Effector memory CD8-positive, alpha-beta T cell (primary cell): ENCODE results near the gene TFRC.
"Not testable (repeated sequence)": the region's sequence is repeated elsewhere in the genome, so short reads cannot be mapped to it uniquely, and the experiment has no call there.

ENCODE experiments used
- ATAC-seq: fragments of 150-1000 bp; cut with Tn5 transposase; replicated peaks from 2 replicates; pipeline ENCODE4 v1.10.0; 2021; ENCODE audit warnings: mild to moderate bottlenecking, moderate library complexity
- DNase-seq, 3 experiments: peaks; one replicate each; pipeline ENCODE4 v3.0.0; 2021
- H3K27ac Mint-ChIP-seq, 2 donors: one replicate each; pipeline ENCODE4 v1.8.0; 2022; ENCODE audit warnings: mild to moderate bottlenecking in 2 of 2, mixed read lengths in 2 of 2, moderate library complexity in 2 of 2
- H3K27me3 Mint-ChIP-seq, 2 donors: one replicate each; pipeline ENCODE4 v1.8.0; 2022; ENCODE audit warnings: mixed read lengths in 2 of 2
- H3K36me3 Mint-ChIP-seq: one replicate; pipeline ENCODE4 v1.8.0; 2022; ENCODE audit warnings: mild to moderate bottlenecking, moderate library complexity, mixed read lengths; ENCODE audit not compliant: insufficient read depth
- H3K4me1 Mint-ChIP-seq, 2 donors: one replicate each; pipeline ENCODE4 v1.8.0; 2022; ENCODE audit warnings: low read depth in 2 of 2, mixed read lengths in 2 of 2
- H3K4me3 Mint-ChIP-seq, 2 donors: one replicate each; pipeline ENCODE4 v1.8.0; 2022; ENCODE audit warnings: mild to moderate bottlenecking in 2 of 2, mixed read lengths in 2 of 2, moderate library complexity in 2 of 2
- H3K9me3 Mint-ChIP-seq, 2 donors: one replicate each; pipeline ENCODE4 v1.8.0; 2022; ENCODE audit warnings: mixed read lengths in 2 of 2

TFRC gene

DNA sequence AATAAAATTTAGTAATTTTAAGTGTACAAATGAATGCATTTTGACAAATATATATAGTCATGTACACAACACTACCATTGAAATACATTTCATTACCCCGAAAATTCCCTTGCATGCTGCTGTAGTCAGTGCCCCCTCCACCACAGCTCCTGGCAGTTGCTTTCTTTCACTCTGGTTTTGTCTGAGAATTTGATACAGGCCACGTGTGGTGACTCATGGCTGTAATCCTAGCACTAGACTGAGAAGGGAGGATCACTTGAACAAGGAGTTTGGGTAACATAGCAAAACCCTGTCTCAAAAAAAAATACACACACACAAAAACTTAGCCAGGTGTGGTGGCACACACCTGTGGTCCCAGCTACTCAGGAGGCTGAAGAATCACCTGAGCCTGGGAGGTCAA lies 65.4 kb downstream of the TFRC start:
- H3K27ac Mint-ChIP-seq = no peak overlapping the region
- no peak for ATAC-seq
- no peaks in the 10 kb centered on the region for H3K36me3 Mint-ChIP-seq
- no peak overlapping the region for H3K4me3 Mint-ChIP-seq
- H3K9me3 Mint-ChIP-seq = no peaks in the 10 kb centered on the region
- no peak for DNase-seq
- peaks cover 0 to 3% of the 10 kb centered on the region in 2 donors for H3K4me1 Mint-ChIP-seq
- no peaks in the 10 kb centered on the region for H3K27me3 Mint-ChIP-seq

- no peak overlapping the region for H3K27ac Mint-ChIP-seq
- no peaks in the 10 kb centered on the region for H3K36me3 Mint-ChIP-seq
- no peaks in the 10 kb centered on the region for H3K9me3 Mint-ChIP-seq
- no peak for DNase-seq
- no peaks in the 10 kb centered on the region for H3K27me3 Mint-ChIP-seq
- no peak overlapping the region for H3K4me3 Mint-ChIP-seq
- H3K4me1 Mint-ChIP-seq = peaks cover 0 to 3% of the 10 kb centered on the region in 2 donors
- no peak for ATAC-seq
Observed at GRCh38 chr3:196016059-196016458, 65.8 kb downstream of the TFRC start.

- H3K36me3 Mint-ChIP-seq = no peaks in the 10 kb centered on the region
- H3K27ac Mint-ChIP-seq = no peak overlapping the region
- peaks cover 0 to 3% of the 10 kb centered on the region in 2 donors for H3K4me1 Mint-ChIP-seq
- no peaks in the 10 kb centered on the region for H3K9me3 Mint-ChIP-seq
- DNase-seq = no peak
- ATAC-seq = no peak
- H3K27me3 Mint-ChIP-seq = peaks cover 0 to 13% of the 10 kb centered on the region in 2 donors
- H3K4me3 Mint-ChIP-seq = no peak overlapping the region
Observed at GRCh38 chr3:196013587-196014487, 68.1 kb downstream of the TFRC start.

DNA sequence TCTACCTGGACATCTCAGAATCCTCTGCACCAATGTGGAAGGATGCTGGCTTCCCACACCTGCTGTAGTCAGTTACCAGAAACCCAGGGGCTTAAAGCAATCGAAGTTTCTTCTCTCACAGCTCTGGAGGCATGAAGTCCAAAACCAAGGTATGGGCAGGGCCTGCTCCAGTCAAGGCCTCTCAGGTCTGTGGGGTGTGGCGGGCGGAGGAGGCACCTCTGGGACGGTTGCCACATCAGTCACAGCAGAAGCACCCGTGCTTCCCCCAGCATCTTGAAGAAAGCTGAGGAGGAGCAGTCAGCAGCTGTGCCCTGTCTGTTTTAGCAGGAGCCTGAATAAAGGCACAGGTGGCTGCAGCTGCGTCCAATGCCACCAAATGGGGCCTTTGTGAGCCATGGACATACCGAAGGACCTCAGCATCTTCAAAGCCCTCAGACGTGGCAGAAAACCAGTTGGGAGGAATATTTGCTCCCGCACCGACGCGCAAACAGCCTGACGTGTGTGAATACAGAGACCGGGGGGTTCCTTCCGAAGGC lies 68.9 kb downstream of the TFRC start:
- Mint-ChIP-seq H3K36me3 (no peaks in the 10 kb centered on the region), H3K9me3 (no peaks in the 10 kb centered on the region), H3K27ac (no peak overlapping the region), H3K4me3 (no peak overlapping the region), H3K4me1 (peaks cover 0 to 3% of the 10 kb centered on the region in 2 donors), H3K27me3 (peaks cover 3 to 17% of the 10 kb centered on the region in 2 donors)
- no peak for ATAC-seq
- no peak for DNase-seq

DNA sequence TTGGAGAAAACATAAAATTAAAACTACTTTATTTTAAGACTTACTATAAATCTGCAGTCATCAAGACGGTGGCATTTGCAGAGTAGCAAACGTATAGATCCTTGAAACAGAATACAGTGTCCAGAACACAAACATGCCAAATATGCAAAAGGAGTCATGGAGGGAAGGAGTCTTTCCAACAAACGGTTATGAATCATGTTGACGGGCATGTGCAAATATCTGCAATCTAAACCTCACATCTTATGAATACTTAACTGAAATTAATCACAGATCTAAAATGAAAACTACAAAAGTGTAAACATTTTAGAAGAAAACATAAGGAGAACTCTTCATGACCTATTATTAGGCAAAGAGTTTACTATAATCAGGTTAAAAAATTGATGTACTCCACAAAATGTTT lies 69.4 kb downstream of the TFRC start:
- ATAC-seq (no peak), DNase-seq (no peak)
- peaks cover 8 to 21% of the 10 kb centered on the region in 2 donors for H3K27me3 Mint-ChIP-seq
- H3K36me3 Mint-ChIP-seq = no peaks in the 10 kb centered on the region
- peaks cover 0 to 3% of the 10 kb centered on the region in 2 donors for H3K4me1 Mint-ChIP-seq
- no peak overlapping the region for H3K4me3 Mint-ChIP-seq
- no peaks in the 10 kb centered on the region for H3K9me3 Mint-ChIP-seq
- H3K27ac Mint-ChIP-seq = no peak overlapping the region

DNA sequence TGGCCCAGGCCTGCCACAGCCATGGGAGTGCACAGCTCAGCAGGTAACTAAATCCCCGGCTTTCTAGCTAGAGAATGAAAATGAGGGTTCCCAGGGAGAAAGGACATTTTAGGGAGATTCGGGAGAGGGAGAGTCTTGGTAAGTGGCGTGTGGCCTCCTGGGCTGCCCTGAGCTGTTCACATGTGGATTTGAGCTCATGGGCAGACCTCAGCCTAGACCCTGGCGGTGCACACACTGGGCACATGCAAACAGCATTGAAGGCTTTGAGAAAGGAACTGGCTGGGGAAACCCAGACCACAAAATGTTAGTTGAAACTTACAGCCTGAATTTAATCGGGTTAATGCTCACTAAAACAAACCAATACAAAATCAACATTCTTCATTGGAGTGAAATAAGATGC lies 72.4 kb downstream of the TFRC start:
- no peaks in the 10 kb centered on the region for H3K36me3 Mint-ChIP-seq
- no peaks in the 10 kb centered on the region for H3K9me3 Mint-ChIP-seq
- peaks cover 0 to 3% of the 10 kb centered on the region in 2 donors for H3K4me1 Mint-ChIP-seq
- DNase-seq = no peak
- H3K4me3 Mint-ChIP-seq = no peak overlapping the region
- ATAC-seq = no peak
- H3K27me3 Mint-ChIP-seq = peaks cover 10 to 21% of the 10 kb centered on the region in 2 donors
- H3K27ac Mint-ChIP-seq = no peak overlapping the region

GRCh38 chr3:196008929-196009328 lies 73.0 kb downstream of the TFRC start:
- ATAC-seq = no peak
- H3K27ac Mint-ChIP-seq = no peak overlapping the region
- no peak for DNase-seq
- peaks cover 10 to 21% of the 10 kb centered on the region in 2 donors for H3K27me3 Mint-ChIP-seq
- no peak overlapping the region for H3K4me3 Mint-ChIP-seq
- no peaks in the 10 kb centered on the region for H3K9me3 Mint-ChIP-seq
- no peaks in the 10 kb centered on the region for H3K36me3 Mint-ChIP-seq
- H3K4me1 Mint-ChIP-seq = peaks cover 0 to 3% of the 10 kb centered on the region in 2 donors

- H3K9me3 Mint-ChIP-seq = no peaks in the 10 kb centered on the region
- no peak overlapping the region for H3K27ac Mint-ChIP-seq
- no peaks in the 10 kb centered on the region for H3K36me3 Mint-ChIP-seq
- ATAC-seq = no peak
- H3K27me3 Mint-ChIP-seq = peaks cover 10 to 21% of the 10 kb centered on the region in 2 donors
- H3K4me1 Mint-ChIP-seq = no peaks in the 10 kb centered on the region
- H3K4me3 Mint-ChIP-seq = no peak overlapping the region
- DNase-seq = no peak
Observed at GRCh38 chr3:196008387-196008786, 73.5 kb downstream of the TFRC start.

- Mint-ChIP-seq H3K4me3 (no peak overlapping the region), H3K27ac (no peak overlapping the region), H3K27me3 (peaks cover 10 to 21% of the 10 kb centered on the region in 2 donors), H3K9me3 (no peaks in the 10 kb centered on the region), H3K4me1 (no peaks in the 10 kb centered on the region), H3K36me3 (no peaks in the 10 kb centered on the region)
- DNase-seq (no peak), ATAC-seq (no peak)
Observed at GRCh38 chr3:196007744-196008335, 74.0 kb downstream of the TFRC start.

- ATAC-seq, H3K4me1 Mint-ChIP-seq, H3K27ac Mint-ChIP-seq, H3K36me3 Mint-ChIP-seq, DNase-seq, H3K4me3 Mint-ChIP-seq, H3K9me3 Mint-ChIP-seq: not testable (repeated sequence)
- H3K27me3 Mint-ChIP-seq = peaks cover 10 to 20% of the 10 kb centered on the region in 2 donors
Observed at GRCh38 chr3:196005338-196005737, 76.6 kb downstream of the TFRC start.

DNA sequence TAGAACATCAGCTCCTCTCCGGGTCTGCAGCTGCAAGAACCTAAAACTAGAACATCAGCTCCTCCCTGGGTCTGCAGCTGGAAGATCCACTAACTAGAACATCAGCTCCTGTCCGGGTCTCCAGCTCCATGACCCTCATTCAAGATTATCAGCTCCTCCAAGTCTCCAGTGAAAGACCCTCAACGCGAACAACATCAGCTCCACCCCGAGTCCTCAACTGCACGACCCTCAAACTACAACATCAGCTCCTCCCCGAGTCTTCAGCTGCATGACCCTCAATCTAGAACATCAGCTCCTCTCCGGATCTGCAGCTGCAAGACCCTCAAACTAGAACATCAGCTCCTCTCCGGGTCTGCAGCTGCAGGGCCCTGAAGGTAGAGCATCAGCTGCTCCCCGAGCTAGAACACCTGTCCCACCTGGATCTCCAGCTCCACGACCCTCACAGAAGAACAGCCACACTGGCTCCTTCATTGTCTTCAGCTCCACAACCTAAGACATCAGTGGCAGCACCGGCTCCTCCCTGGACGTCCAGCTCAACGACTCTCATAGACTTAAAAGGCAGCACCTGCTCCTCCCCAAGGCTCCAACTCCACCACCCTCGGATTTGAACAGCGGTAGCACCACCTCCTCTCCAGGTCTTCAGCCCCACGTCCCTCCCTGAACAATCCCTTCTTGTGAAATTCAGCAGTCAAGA lies 77.4 kb downstream of the TFRC start:
- not testable (repeated sequence) for DNase-seq

DNA sequence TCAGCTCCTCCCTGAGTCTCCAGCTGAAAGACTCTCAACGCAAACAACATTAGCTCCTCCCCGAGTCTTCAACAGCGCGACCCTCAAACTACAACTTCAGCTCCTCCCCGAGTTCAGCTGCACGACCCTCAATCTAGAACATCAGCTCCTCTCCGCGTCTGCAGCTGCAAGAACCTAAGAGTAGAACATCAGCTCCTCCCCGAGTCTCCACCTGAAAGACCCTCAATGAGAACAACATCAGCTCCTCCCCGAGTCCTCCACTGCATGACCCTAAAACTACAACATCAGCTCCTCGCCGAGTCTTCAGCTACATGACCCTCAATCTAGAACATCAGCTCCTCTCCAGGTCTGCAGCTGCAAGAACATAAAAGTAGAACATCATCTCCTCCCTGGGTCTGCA lies 78.3 kb downstream of the TFRC start:
- DNase-seq (no peak), ATAC-seq (no peak)
- no peak overlapping the region for H3K27ac Mint-ChIP-seq
- H3K27me3 Mint-ChIP-seq = peaks cover 10 to 25% of the 10 kb centered on the region in 2 donors
- H3K9me3 Mint-ChIP-seq = no peaks in the 10 kb centered on the region
- no peaks in the 10 kb centered on the region for H3K4me1 Mint-ChIP-seq
- no peaks in the 10 kb centered on the region for H3K36me3 Mint-ChIP-seq
- H3K4me3 Mint-ChIP-seq = no peak overlapping the region

More for the DNA sequence above, 77.4 kb downstream of the TFRC start:
- H3K36me3 Mint-ChIP-seq, H3K4me3 Mint-ChIP-seq, H3K4me1 Mint-ChIP-seq, ATAC-seq, H3K27ac Mint-ChIP-seq, H3K9me3 Mint-ChIP-seq: not testable (repeated sequence)
- H3K27me3 Mint-ChIP-seq = peaks cover 10 to 19% of the 10 kb centered on the region in 2 donors

GRCh38 chr3:196002721-196003120 lies 79.2 kb downstream of the TFRC start:
- H3K27me3 Mint-ChIP-seq = peaks cover 4 to 19% of the 10 kb centered on the region in 2 donors
- H3K9me3 Mint-ChIP-seq, H3K27ac Mint-ChIP-seq, H3K4me1 Mint-ChIP-seq, H3K4me3 Mint-ChIP-seq, DNase-seq, ATAC-seq, H3K36me3 Mint-ChIP-seq: not testable (repeated sequence)
